Thyroid gland (tissue), 4 donors: Measurements from ENCODE around the gene KYNU. TPM values are rescaled to one million over a fixed set of nuclear protein-coding genes. Genes with fewer than 3 reads are reported as not detected.
A peak's percentile ranks its signal among the peaks of the same experiment; 100 is the strongest.

Source experiments
- DNase-seq, 2 donors: peaks; one replicate each; pipeline ENCODE4 v3.0.0-alpha.2; 2019
- H3K27ac ChIP-seq, 3 donors: fragments of 200-600 bp; sonication (generic); 1 replicate in 2 of 3; 2 replicates in 1 of 3; pipeline ENCODE4 v1.5.1; 2016 to 2019; ENCODE audit warnings: mild to moderate bottlenecking in 1 of 3, moderate library complexity in 1 of 3
- H3K27me3 ChIP-seq: fragments of 200-600 bp; sonication (generic); one replicate; pipeline ENCODE4 v1.5.1; 2019
- H3K36me3 ChIP-seq, 2 donors: fragments of 200-600 bp; sonication (generic); one replicate each; pipeline ENCODE4 v1.5.1; 2016 to 2019
- H3K4me1 ChIP-seq, 2 donors: fragments of 200-600 bp; sonication (generic); one replicate each; pipeline ENCODE4 v1.5.1; 2017 to 2019
- H3K4me3 ChIP-seq, 3 donors: fragments of 200-600 bp; sonication (generic); replicated peaks in 1 of 3; 1 replicate in 2 of 3; 2 replicates in 1 of 3; pipeline ENCODE4 v1.5.1; 2016; ENCODE audit warnings: mild to moderate bottlenecking in 1 of 3
- H3K9me3 ChIP-seq: fragments of 200-600 bp; sonication (generic); one replicate; pipeline ENCODE4 v1.5.1; 2017
- CTCF ChIP-seq, 6 experiments: fragments of 200-600 bp in 3 of 6; fragments of 450-650 bp in 3 of 6; sonication (generic) in 3 of 6; IDR thresholded peaks; one replicate each; pipeline ENCODE4 v1.5.1; 2016 to 2019; ENCODE audit warnings: antibody characterized with exemption in 6 of 6, mild to moderate bottlenecking in 2 of 6, inconsistent platforms in 1 of 6, moderate library complexity in 1 of 6
- POLR2A ChIP-seq, 2 donors: fragments of 450-650 bp; IDR thresholded peaks; one replicate each; pipeline ENCODE4 v1.6.1; 2017; ENCODE audit warnings: antibody characterized with exemption in 2 of 2, mild to moderate bottlenecking in 2 of 2, moderate library complexity in 1 of 2
- WGBS, 2 donors: methylation state at CpG; one replicate each; pipeline ENCODE4 v1.1.5; 2017; 5-methylcytosine and 5-hydroxymethylcytosine counted together
- intact Hi-C: fragments of 100-400 bp; cut with DNase I; formaldehyde crosslinking; loops from one replicate; pipeline ENCODE4 v1.15.1; 2023
- total RNA-seq, 4 donors: library from RNA; depleted of rRNA; stranded (reverse); fragments of >200 nt; gene quantifications; one replicate each; pipeline ENCODE4 v1.2.3, GENCODE V29; 2016

Gene KYNU
- total RNA-seq, 4 donors from 2014 or later: 0.93 to 7.8 (median 4.5) TPM

GRCh38 chr2:142987044-142987443 lies 109.6 kb downstream of the KYNU start:
- H3K4me1 ChIP-seq: no peaks in the 10 kb centered on the region
- TF ChIP-seq POLR2A (IDR thresholded peaks at IDR 0.05) (no peak), CTCF (IDR thresholded peaks at IDR 0.05) (no peak)
- H3K27ac ChIP-seq: no peak overlapping the region
- no peaks in the 10 kb centered on the region for H3K27me3 ChIP-seq
- H3K9me3 ChIP-seq: no peaks in the 10 kb centered on the region
- intact Hi-C loops: no loop called here
- H3K4me3 ChIP-seq: no peak overlapping the region
- WGBS, 2 donors: 88 to 93% methylated on average over 2 of the region's 2 CpGs
- H3K36me3 ChIP-seq: no peaks in the 10 kb centered on the region
- DNase-seq: no peak

- peak in 3 of 6 experiments; percentile 12 to 61 (median 28) for TF ChIP-seq CTCF (IDR thresholded peaks at IDR 0.05)
- TF ChIP-seq POLR2A (IDR thresholded peaks at IDR 0.05): no peak
- no peaks in the 10 kb centered on the region for H3K9me3 ChIP-seq
- intact Hi-C loops: no loop called here
- H3K4me3 ChIP-seq: no peak overlapping the region
- DNase-seq: no peak
- H3K4me1 ChIP-seq: no peaks in the 10 kb centered on the region
- H3K27ac ChIP-seq: no peak overlapping the region
- H3K36me3 ChIP-seq: no peaks in the 10 kb centered on the region
- 54 to 55% methylated on average over 5 of the region's 5 CpGs for WGBS, 2 donors
- no peaks in the 10 kb centered on the region for H3K27me3 ChIP-seq
Measured at GRCh38 chr2:142989273-142990204, 112.1 kb downstream of the KYNU start.

DNA sequence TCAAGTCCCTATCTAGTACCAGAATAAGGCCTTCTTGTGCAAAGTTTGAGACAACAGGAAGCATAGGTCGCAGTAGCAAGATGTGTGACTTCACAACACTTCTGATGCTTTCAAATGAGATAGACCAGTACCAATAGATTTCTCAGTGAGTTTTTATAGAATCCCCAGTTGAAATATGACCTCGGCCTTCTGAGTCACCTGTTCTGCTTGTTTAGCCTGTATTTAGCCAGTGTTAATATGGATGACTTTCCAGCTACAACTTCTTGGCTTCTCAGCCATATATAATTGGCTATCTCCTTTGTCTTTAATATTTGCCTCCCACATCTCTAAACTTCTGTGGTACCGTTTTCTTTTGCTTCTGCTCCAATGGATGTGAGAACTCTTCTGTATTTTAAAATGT lies 113.8 kb downstream of the KYNU start:
- no peak for DNase-seq
- intact Hi-C loops: no loop called here
- TF ChIP-seq CTCF (IDR thresholded peaks at IDR 0.05) (no peak), POLR2A (IDR thresholded peaks at IDR 0.05) (no peak)
- no peaks in the 10 kb centered on the region for H3K9me3 ChIP-seq
- no peaks in the 10 kb centered on the region for H3K36me3 ChIP-seq
- no peaks in the 10 kb centered on the region for H3K27me3 ChIP-seq
- 62 to 69% methylated on average over 3 of the region's 3 CpGs for WGBS, 2 donors
- H3K4me3 ChIP-seq: no peak overlapping the region
- H3K27ac ChIP-seq: no peak overlapping the region
- H3K4me1 ChIP-seq: no peaks in the 10 kb centered on the region

DNA sequence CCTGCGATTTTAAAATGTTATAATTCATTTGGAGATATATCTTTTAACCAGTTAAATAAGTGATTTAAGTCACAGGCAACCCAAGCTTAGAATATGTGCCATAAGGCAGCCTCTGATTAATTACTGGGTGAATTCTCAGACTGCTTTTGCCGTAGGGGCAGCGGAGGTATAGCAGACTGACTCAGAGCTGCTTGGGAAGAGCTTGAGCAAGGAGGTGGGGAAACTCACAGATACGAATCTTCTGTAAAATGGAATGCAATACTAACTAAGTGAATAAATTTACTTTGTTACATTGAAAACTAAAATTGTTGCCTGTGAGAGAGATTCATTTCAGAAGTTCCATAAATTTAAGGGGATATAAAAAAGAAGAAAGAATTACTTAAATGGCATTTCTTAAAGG lies 115.4 kb downstream of the KYNU start:
- 76 to 89% methylated on average over 4 of the region's 4 CpGs for WGBS, 2 donors

More for the DNA sequence above, 115.4 kb downstream of the KYNU start:
- no peaks in the 10 kb centered on the region for H3K4me1 ChIP-seq
- TF ChIP-seq POLR2A (IDR thresholded peaks at IDR 0.05): no peak
- TF ChIP-seq CTCF (IDR thresholded peaks at IDR 0.05): no peak
- no peaks in the 10 kb centered on the region for H3K27me3 ChIP-seq
- DNase-seq: no peak
- intact Hi-C loops: no loop called here
- H3K27ac ChIP-seq: no peak overlapping the region
- no peaks in the 10 kb centered on the region for H3K9me3 ChIP-seq
- H3K4me3 ChIP-seq: no peak overlapping the region
- no peaks in the 10 kb centered on the region for H3K36me3 ChIP-seq
